ENCODE results near the gene FBXL16. TPM values are rescaled to one million over a fixed set of nuclear protein-coding genes. Genes with fewer than 3 reads are reported as not detected.
"Not testable (repeated sequence)": the region's sequence is repeated elsewhere in the genome, so short reads cannot be mapped to it uniquely, and the experiment has no call there.

The FBXL16 gene, protein sequence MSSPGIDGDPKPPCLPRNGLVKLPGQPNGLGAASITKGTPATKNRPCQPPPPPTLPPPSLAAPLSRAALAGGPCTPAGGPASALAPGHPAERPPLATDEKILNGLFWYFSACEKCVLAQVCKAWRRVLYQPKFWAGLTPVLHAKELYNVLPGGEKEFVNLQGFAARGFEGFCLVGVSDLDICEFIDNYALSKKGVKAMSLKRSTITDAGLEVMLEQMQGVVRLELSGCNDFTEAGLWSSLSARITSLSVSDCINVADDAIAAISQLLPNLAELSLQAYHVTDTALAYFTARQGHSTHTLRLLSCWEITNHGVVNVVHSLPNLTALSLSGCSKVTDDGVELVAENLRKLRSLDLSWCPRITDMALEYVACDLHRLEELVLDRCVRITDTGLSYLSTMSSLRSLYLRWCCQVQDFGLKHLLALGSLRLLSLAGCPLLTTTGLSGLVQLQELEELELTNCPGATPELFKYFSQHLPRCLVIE
- 0.52 TPM for polyA plus RNA-seq (ENCODE audit: insufficient read length)

GRCh38 chr16:705431-706188 is at the start of gene FBXL16:
Gene FBXL16, minus strand, starts transcription at chr16:705801. Its CDS starts 8,396 bp downstream, at chr16:697405.
- DNase-seq, result no peak

DNA sequence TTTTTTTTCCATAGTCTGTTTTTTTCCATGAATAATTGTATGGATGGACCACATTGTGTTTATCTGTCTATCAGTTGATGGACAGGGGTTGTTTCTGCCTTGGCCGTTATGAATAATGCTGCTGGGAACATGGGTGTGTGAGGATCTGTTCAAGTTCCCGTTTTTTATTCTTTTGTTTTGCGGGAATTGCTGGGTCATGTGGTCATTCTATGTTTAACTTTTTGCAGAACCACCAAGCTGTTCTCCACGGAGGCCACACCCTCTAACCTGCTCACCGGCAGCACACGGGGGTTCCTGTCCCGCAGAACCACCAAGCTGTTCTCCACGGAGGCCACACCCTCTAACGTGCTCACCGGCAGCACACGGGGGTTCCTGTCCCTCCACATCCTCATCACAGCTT is 49.1 kb upstream of the FBXL16 start:
- DNase-seq, result no peak

- DNase-seq, result not testable (repeated sequence)
These were observed 48.6 kb upstream of the FBXL16 start for GRCh38 chr16:754121-754607.

DNA sequence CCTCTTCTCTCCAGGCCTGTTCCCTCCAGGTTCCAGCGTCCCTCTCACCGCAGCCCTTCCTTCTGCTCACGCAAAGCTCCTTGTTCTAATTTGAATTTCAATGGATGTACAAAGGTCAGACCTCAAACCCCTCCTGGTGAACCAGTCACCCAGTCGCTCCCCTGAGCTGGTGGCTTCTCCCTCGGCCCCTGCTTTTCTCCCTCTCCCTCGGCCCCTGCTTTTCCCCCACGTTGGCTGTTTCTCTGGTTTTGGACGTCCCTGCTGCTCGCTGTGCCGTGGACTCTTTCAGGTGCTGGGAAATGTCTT is 46.4 kb upstream of the FBXL16 start:
- DNase-seq, result no peak

DNA sequence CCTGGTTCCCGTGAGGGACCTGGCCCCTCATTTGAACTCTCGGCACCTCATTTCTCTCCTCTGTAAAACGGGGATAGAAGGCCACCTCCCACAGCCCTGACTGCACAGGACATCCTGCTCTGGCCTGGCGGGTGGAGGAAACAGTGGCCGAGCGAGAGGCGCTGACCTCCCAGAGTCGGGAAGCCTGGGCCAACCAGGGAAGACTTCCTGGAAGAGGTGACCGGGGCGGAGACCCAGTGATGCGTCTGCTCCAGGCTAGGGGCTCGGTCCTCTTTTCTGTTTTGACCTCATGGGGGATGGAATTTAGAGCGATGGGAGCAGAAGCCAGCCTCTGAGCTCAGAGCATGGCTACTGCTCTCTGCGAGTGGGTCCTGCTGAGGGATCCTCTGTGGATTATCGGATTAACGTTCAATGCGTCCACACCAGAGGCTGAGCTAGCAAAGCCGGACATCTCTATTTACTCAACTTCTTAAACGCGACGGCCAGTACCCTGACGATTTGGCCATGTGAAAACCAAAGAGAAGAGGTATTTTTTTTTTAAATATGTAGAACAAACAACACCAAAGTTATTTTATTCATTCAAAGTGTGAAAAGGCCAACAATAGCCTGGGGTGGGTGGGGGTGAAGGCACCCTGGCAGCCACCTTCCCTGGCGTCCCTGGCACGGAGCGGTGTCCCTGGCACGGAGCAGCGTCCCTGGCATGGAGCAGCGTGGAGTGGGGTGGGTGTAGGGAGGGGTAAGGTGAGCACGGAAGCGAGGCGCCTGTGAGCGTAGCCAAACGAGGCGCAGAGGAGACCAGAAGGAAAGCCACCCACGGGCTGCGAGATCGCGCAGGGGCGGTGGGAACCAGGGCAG is 45.8 kb upstream of the FBXL16 start:
- DNase-seq, result no peak

DNA sequence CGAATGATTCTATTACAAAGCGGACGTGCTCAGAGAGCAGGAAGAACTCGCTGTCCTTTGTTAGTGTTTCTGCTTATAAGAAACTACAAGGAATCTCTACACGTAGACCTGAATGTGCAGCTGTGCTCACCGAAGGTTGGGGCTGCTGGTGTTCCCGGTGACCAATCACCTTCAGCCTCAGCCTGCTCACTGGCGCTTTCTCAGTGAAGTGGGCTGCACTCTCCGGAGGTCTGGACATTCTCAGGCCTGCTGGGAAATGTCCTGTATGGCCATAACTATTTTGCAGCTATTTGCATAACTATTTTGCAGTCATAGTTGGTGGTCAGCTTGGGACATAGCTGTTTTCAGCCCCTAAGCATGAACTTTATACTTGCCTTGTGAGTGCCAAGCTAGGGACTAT is 44.9 kb upstream of the FBXL16 start:
- DNase-seq, result no peak

- DNase-seq, result no peak
These were observed 43.4 kb upstream of the FBXL16 start for GRCh38 chr16:749010-749409.

GRCh38 chr16:747978-748746 is 42.6 kb upstream of the FBXL16 start:
- no peak for DNase-seq

- DNase-seq, result no peak
These were observed 41.0 kb upstream of the FBXL16 start for GRCh38 chr16:746637-747036.

- no peak for DNase-seq
These were observed 40.1 kb upstream of the FBXL16 start for GRCh38 chr16:745739-746138.

GRCh38 chr16:743794-744500 is 38.3 kb upstream of the FBXL16 start:
- DNase-seq, result no peak

- not testable (repeated sequence) for DNase-seq
These were observed 37.3 kb upstream of the FBXL16 start for GRCh38 chr16:742894-743293.

DNA sequence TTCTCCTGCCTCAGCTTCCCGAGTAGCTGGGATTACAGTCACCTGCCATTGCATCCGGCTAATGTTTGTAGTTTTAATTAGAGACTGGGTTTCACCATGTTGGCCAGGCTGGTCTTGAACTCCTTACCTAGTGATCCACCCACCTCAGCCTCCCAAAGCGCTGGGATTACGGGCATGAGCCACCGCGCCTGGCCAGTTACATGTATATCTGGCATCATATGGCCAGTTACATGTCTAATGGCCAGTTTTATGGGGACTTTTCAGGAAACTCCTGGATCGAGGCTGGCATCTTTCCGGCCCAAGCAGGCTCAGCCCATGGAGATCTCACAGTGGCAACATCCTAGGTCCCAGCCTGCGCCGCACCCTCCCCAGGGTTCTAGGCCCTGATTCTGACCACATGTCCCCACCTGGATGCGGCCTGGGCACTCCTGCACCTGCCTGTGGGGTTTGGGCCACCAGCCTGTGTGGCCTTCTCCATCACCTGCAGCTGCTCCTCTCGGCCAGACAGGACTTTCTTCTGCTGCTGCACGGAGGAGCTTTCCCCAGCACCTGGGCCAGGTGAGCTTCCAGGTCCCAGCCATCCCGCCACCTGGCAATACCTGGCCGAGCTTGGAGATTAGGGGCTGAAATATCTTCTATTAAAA is 36.5 kb upstream of the FBXL16 start:
- DNase-seq, result no peak

DNA sequence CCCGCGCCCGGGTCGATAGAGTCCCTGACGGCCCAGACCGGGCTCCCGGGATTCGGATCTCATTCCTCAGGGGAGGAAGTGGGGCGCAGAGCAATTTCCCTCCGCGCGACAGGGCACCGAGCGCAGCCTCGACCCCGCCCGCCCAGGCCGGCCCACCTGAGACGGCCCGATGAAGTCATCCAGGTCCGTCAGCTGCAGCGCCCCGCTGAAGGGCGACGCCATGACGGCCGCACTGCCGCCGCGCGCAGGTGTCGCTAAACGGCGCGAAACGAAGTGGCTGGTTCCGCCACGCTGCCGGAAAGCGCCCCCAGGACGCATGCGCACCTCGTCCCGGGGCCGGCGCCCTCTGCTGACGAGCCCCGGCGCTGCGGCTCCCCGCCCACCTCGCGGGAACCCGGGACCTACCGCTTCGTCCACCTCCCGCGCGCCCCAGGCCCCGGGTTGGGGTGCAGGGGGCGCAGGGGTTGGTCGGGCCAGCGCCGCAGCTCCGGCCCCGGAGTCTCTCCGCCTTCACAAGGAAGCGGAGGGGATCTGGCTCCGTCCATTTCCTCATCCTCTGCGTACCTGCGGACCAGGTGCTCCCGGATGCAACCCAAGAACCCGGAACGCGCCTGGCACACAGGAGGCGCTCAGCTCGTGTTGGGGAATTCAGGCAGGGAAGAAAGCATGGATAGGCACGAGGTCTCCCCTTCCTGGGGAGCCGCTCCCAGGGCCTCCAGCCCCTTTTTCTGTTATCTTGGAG is 35.3 kb upstream of the FBXL16 start, which contains the start of gene CIAO3:
Gene CIAO3 (minus strand): TSS at position 234 of the 742 bp plus-strand sequence. CDS start 12 bp downstream, at position 222.
- DNase-seq, result peak; percentile 92

- no peak for DNase-seq
These were observed 34.8 kb upstream of the FBXL16 start for GRCh38 chr16:740459-740763.

DNA sequence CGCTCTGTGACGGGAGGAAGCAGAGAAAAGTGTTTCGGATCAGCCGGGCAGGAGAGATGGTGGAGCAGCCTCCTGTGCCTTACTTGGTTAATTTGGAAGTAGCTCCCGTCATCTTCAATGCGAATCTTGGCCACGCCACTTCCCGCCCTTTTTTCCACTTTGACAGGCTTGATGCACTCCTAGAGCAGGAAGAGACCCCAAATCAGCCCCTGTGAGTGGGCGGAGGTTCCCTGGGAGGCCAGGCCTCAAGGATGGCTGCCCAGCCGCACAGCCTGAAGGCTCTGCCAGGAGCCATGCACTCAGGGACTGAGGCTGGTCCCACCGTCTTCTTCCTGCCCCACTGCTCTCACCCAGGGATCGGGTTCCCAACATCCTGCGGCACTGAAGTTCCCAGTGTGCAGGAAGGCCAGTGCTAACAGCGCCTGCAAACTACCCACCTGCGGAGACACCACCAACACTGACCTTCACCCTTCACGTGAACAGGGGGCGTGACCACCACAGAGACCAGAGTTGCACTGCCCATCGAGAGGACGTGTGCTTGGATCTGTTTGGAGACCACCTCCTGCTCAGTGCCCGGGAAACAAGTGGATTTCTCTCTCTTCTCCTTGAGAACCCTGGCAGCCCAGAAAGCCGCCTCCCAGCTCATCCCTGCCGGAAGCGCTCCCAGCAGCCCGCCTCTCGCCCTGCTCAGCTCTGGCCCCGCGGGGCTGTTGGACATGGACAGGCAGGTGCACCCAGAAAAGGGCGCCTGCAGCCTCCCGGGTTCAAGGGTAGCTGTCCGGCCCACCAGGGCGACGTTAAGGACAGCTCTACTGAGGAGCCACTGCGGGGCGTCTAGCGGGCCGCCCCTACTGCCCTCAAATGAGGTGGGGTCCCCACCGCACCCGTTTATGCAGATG is 34.2 kb upstream of the FBXL16 start:
- DNase-seq, result no peak

DNA sequence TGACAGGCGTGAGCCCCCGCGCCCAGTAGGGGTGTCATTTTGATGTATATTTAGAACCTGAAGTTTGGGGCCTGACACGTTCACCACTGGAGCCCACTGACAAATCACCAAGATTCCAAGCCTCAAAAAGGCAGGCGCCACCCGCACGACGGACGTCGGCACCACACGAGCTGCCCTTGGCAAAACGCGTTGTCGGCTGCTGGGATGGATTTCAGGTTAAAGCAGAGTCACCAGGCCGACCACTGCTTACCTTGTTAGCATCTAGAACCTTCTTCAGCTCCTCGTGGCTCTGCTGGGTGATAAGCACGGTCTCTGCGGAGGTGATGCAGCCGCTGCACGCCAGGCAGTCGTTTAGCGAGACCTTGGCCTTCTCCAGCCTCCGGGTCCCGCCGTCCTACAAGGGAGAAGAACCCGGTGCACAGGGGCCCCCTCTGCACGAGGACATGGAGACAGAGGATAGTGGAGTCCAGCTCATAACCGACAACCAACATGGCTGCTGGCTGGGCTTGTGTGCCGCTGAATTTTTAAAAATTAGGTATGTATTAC is 31.4 kb upstream of the FBXL16 start:
- no peak for DNase-seq

GRCh38 chr16:735982-736453 is 30.4 kb upstream of the FBXL16 start:
- no peak for DNase-seq

Measured in hindlimb muscle (tissue), 1 donor.